K562 treated with DMSO at 1 percent for 48 hours (cell line): ENCODE results near the gene KCNJ3. TPM values are rescaled to one million over a fixed set of nuclear protein-coding genes. Genes with fewer than 3 reads are reported as not detected.

Experiments used
- total RNA-seq: library from RNA; unstranded; fragments of 300-600 nt; gene quantifications from 2 replicates; pipeline ENCODE4 v1.2.3, GENCODE V29; 2022; ENCODE audit warnings: low replicate concordance; ENCODE audit errors: extremely low read depth

The KCNJ3 gene
- not detected in 2 replicates for total RNA-seq

GRCh38 chr2:154698296-154698720 lies at the start of gene KCNJ3:
Gene KCNJ3, plus strand, starts transcription at chr2:154698695. Its CDS starts 81 bp downstream, at chr2:154698776.

